Naive thymus-derived CD4-positive, alpha-beta T cell (primary cell): ENCODE results near the gene SYTL3. TPM values are rescaled to one million over a fixed set of nuclear protein-coding genes. Genes with fewer than 3 reads are reported as not detected.

Source experiments
- ATAC-seq: fragments of 150-1000 bp; cut with Tn5 transposase; 2 replicates; pipeline ENCODE4 v1.10.0; 2021; ENCODE audit warnings: mild to moderate bottlenecking, moderate library complexity
- CTCF ChIA-PET: fragments of 350-600 bp; sonication (Branson Sonifier 250); formaldehyde crosslinking; loops from one replicate; lab custom pipeline; 2021; ENCODE audit warnings: antibody characterized with exemption; lab: Charles Lee
- POLR2A ChIA-PET: fragments of 350-600 bp; sonication (Branson Sonifier 250); formaldehyde crosslinking; loops from one replicate; lab custom pipeline; 2021; ENCODE audit warnings: antibody characterized with exemption, inconsistent platforms; lab: Charles Lee
- DNase-seq, 9 donors: peaks; one replicate each; pipeline versions ENCODE4 v3.0.0 to v3.0.0-alpha.2; 2020 to 2022; ENCODE audit warnings: mixed read lengths in 1 of 9
- H3K27ac ChIP-seq: one replicate; pipeline ENCODE4 v1.7.0; 2013; ENCODE audit warnings: mild to moderate bottlenecking, low read depth, low read length, moderate library complexity
- H3K27me3 ChIP-seq, 2 donors: one replicate each; pipeline ENCODE4 v1.7.0; 2013; ENCODE audit warnings: low read length in 2 of 2, mild to moderate bottlenecking in 2 of 2, moderate library complexity in 2 of 2; ENCODE audit not compliant: control insufficient read depth in 2 of 2, insufficient read depth in 2 of 2
- H3K36me3 ChIP-seq, 3 experiments: 1 replicate in 2 of 3; 2 replicates in 1 of 3; pipeline ENCODE4 v1.7.0; 2013; ENCODE audit warnings: low read length in 3 of 3, mild to moderate bottlenecking in 3 of 3, moderate library complexity in 1 of 3; ENCODE audit not compliant: insufficient read depth in 3 of 3, control insufficient read depth in 2 of 3
- H3K4me1 ChIP-seq, 2 donors: one replicate each; pipeline ENCODE4 v1.7.0; 2013; ENCODE audit warnings: low read length in 2 of 2, mild to moderate bottlenecking in 2 of 2, moderate library complexity in 1 of 2; ENCODE audit not compliant: control insufficient read depth in 2 of 2, insufficient read depth in 2 of 2
- H3K4me3 ChIP-seq: 2 replicates; pipeline ENCODE4 v1.7.0; 2013; ENCODE audit warnings: mild to moderate bottlenecking, low read length
- H3K9me3 ChIP-seq, 3 experiments: 1 replicate in 2 of 3; 2 replicates in 1 of 3; pipeline ENCODE4 v1.7.0; 2013; ENCODE audit warnings: low read length in 3 of 3; ENCODE audit not compliant: control insufficient read depth in 2 of 3
- H3K27ac Mint-ChIP-seq, 9 donors: one replicate each; pipeline ENCODE4 v1.8.0; 2020 to 2022; ENCODE audit warnings: mixed read lengths in 9 of 9, mild to moderate bottlenecking in 8 of 9, moderate library complexity in 5 of 9, inconsistent platforms in 2 of 9
- H3K27me3 Mint-ChIP-seq, 5 donors: one replicate each; pipeline ENCODE4 v1.8.0; 2021 to 2022; ENCODE audit warnings: mixed read lengths in 5 of 5, mild to moderate bottlenecking in 1 of 5
- H3K36me3 Mint-ChIP-seq, 5 donors: one replicate each; pipeline ENCODE4 v1.8.0; 2020 to 2022; ENCODE audit warnings: mixed read lengths in 5 of 5, mild to moderate bottlenecking in 3 of 5, inconsistent platforms in 1 of 5
- H3K4me1 Mint-ChIP-seq, 7 donors: one replicate each; pipeline ENCODE4 v1.8.0; 2020 to 2022; ENCODE audit warnings: mixed read lengths in 7 of 7, mild to moderate bottlenecking in 3 of 7, inconsistent platforms in 1 of 7
- H3K4me3 Mint-ChIP-seq, 10 donors: one replicate each; pipeline ENCODE4 v1.8.0; 2020 to 2022; ENCODE audit warnings: mild to moderate bottlenecking in 10 of 10, mixed read lengths in 10 of 10, moderate library complexity in 6 of 10, inconsistent platforms in 2 of 10
- H3K9me3 Mint-ChIP-seq, 11 donors: one replicate each; pipeline ENCODE4 v1.8.0; 2020 to 2022; ENCODE audit warnings: mixed read lengths in 11 of 11, mild to moderate bottlenecking in 4 of 11, inconsistent platforms in 1 of 11, moderate library complexity in 1 of 11
- intact Hi-C, 2 donors: fragments of 100-400 bp; cut with micrococcal nuclease; formaldehyde crosslinking; loops; one replicate each; pipeline ENCODE4 v1.15.1; 2023
- polyA plus RNA-seq, 2 donors: library from polyadenylated mRNA; unstranded; fragments of 300-500 nt; fragmentation: Illumina TruSeq; gene quantifications; one replicate each; pipeline ENCODE4 v1.2.3, GENCODE V29; 2021
- total RNA-seq, 6 experiments: library from RNA in 5 of 6; stranded (reverse) in 5 of 6; gene quantifications; 1 replicate in 5 of 6; 2 replicates in 1 of 6; pipeline ENCODE4 v1.2.3 and lab custom pipeline; 2021 to 2026

SYTL3 gene
- total and polyA plus RNA-seq, 7 experiments from 2014 or later: 13.4 to 67.0 (median 29.5) TPM

DNA sequence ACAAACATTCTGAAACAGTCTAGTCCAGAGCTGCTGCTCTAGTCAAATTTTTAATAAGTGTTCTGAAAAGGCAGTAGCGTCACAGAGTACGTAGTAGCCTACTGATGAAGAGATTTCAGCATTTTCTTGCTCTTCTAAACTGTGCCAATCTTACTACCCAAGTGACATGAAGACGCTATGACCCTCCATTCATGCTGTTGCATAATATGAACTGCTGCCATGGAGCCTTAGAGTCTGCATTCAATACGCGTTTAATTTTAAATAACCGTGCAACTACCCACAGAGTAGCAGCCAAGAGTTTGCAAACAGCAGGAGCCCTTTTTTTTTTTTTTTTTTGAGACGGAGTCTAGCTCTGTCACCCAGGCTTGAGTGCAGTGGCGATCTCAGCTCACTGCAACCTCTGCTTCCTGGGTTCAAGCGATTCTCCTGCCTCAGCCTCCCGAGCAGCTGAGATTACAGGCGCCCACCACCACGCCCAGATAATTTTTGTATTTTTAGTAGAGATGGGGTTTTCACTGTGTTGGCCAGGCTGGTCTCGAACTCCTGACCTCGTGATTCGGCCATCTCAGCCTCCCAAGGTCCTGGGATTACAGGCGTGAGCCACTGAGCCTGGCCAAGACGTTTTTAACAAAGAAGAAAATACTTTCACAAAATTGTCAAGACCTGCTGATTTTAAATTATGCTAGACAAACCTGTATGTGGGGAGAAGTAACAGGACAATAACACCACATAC, 125.0 kb downstream of the SYTL3 start:
- Mint-ChIP-seq H3K9me3 (no peaks in the 10 kb centered on the region), H3K4me3 (no peak overlapping the region), H3K36me3 (peaks cover 15 to 64% (median 35%) of the 10 kb centered on the region in 5 donors), H3K27ac (peak overlapping the region in 7 of 9 donors; percentile 19 to 91 (median 62)), H3K27me3 (no peaks in the 10 kb centered on the region), H3K4me1 (peaks cover 32 to 65% (median 59%) of the 10 kb centered on the region in 7 donors)
- CTCF ChIA-PET: no interaction called here
- Histone ChIP-seq H3K4me3 (no peak overlapping the region), H3K27me3 (no peaks in the 10 kb centered on the region), H3K36me3 (peaks cover 30 to 76% (median 50%) of the 10 kb centered on the region in 3 experiments), H3K27ac (no peak overlapping the region), H3K4me1 (peaks cover 19 to 37% of the 10 kb centered on the region in 2 donors), H3K9me3 (no peaks in the 10 kb centered on the region)
- ATAC-seq (no peak), DNase-seq (peak in 1 of 9 donors; percentile 1)
- intact Hi-C loops: loop anchor here in 1 of 2 donors (5.0 kb wide), 1 partner anchor 197 kb away; no protein-coding TSS in a partner anchor
- POLR2A ChIA-PET: interaction anchor here (0.6 kb wide), 2 partner anchors 195 to 332 kb away, joined by 3 read pairs; no protein-coding TSS in a partner anchor

DNA sequence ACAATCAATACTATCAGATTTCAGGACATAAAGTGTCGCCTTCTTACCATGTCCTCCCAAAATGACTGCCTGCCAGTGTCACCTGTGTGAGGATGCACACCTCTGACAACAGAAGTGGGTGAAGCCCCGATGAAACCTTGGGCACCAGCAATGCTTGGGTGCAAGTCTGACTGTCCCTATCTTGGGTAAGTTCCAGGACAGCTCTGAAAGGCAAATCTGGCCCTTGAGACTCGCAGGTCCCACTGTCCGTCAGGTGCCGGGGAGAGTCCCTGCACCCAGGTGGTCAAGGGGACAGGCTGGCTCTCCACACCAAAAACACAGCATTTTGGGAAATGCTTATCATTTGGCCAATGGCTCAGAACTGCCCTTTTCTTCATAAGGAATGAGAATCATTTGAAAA, 126.0 kb downstream of the SYTL3 start:
- H3K27ac Mint-ChIP-seq: peak overlapping the region in 2 of 9 donors; percentile 9 to 76
- ChIA-PET CTCF (interaction anchor here (0.6 kb wide), 1 partner anchor 30 kb away, joined by 3 read pairs; no protein-coding TSS in a partner anchor), POLR2A (interaction anchor here (0.7 kb wide), 1 partner anchor 120 kb away, joined by 3 read pairs; no protein-coding TSS in a partner anchor)
- peaks cover 27 to 62% (median 56%) of the 10 kb centered on the region in 7 donors for H3K4me1 Mint-ChIP-seq
- peaks cover 27 to 72% (median 50%) of the 10 kb centered on the region in 3 experiments for H3K36me3 ChIP-seq
- no peaks in the 10 kb centered on the region for H3K9me3 ChIP-seq
- ATAC-seq (no peak), DNase-seq (no peak)
- no peaks in the 10 kb centered on the region for H3K27me3 Mint-ChIP-seq
- H3K4me3 ChIP-seq: no peak overlapping the region
- peaks cover 9 to 63% (median 34%) of the 10 kb centered on the region in 5 donors for H3K36me3 Mint-ChIP-seq
- H3K4me1 ChIP-seq: peaks cover 19 to 29% of the 10 kb centered on the region in 2 donors
- no peaks in the 10 kb centered on the region for H3K9me3 Mint-ChIP-seq
- intact Hi-C loops: no loop called here
- H3K4me3 Mint-ChIP-seq: no peak overlapping the region
- H3K27me3 ChIP-seq: no peaks in the 10 kb centered on the region
- H3K27ac ChIP-seq: no peak overlapping the region

- H3K4me1 ChIP-seq: peaks cover 19 to 20% of the 10 kb centered on the region in 2 donors
- peak overlapping the region in 1 of 10 donors; percentile 1 for H3K4me3 Mint-ChIP-seq
- POLR2A ChIA-PET: interaction anchor here (0.6 kb wide), 1 partner anchor 121 kb away, joined by 5 read pairs; no protein-coding TSS in a partner anchor
- H3K27ac ChIP-seq: no peak overlapping the region
- ATAC-seq (no peak), DNase-seq (peak in 1 of 9 donors; percentile 2)
- no peak overlapping the region for H3K4me3 ChIP-seq
- intact Hi-C loops: no loop called here
- CTCF ChIA-PET: interaction anchor here (1.3 kb wide), 1 partner anchor 358 kb away, joined by 3 read pairs; no protein-coding TSS in a partner anchor
- peaks cover 19 to 53% (median 49%) of the 10 kb centered on the region in 7 donors for H3K4me1 Mint-ChIP-seq
- H3K27me3 ChIP-seq: no peaks in the 10 kb centered on the region
- peak overlapping the region; percentile 31 to 90 (median 76) for H3K27ac Mint-ChIP-seq
- peaks cover 29 to 72% (median 52%) of the 10 kb centered on the region in 3 experiments for H3K36me3 ChIP-seq
- H3K9me3 Mint-ChIP-seq: no peaks in the 10 kb centered on the region
- H3K36me3 Mint-ChIP-seq: peaks cover 8 to 63% (median 30%) of the 10 kb centered on the region in 5 donors
- no peaks in the 10 kb centered on the region for H3K27me3 Mint-ChIP-seq
- no peaks in the 10 kb centered on the region for H3K9me3 ChIP-seq
Observed at GRCh38 chr6:158776737-158777136, 126.9 kb downstream of the SYTL3 start.

- ATAC-seq: no peak
- Histone ChIP-seq H3K27ac (no peak overlapping the region), H3K27me3 (no peaks in the 10 kb centered on the region), H3K4me3 (no peak overlapping the region), H3K4me1 (peaks cover 12 to 16% of the 10 kb centered on the region in 2 donors), H3K9me3 (no peaks in the 10 kb centered on the region), H3K36me3 (peaks cover 37 to 72% (median 52%) of the 10 kb centered on the region in 3 experiments)
- Mint-ChIP-seq H3K4me1 (peaks cover 15 to 45% (median 41%) of the 10 kb centered on the region in 7 donors), H3K36me3 (peaks cover 8 to 68% (median 34%) of the 10 kb centered on the region in 5 donors), H3K4me3 (peak overlapping the region in 1 of 10 donors; percentile 30), H3K27me3 (no peaks in the 10 kb centered on the region), H3K27ac (peak overlapping the region in 7 of 9 donors; percentile 55 to 90 (median 76)), H3K9me3 (no peaks in the 10 kb centered on the region)
- intact Hi-C loops: no loop called here
- CTCF ChIA-PET: interaction anchor here (1.3 kb wide), 1 partner anchor 357 kb away, joined by 3 read pairs; no protein-coding TSS in a partner anchor
- POLR2A ChIA-PET: interaction anchor here (1.0 kb wide), 1 partner anchor 76 kb away, joined by 3 read pairs; no protein-coding TSS in a partner anchor
- DNase-seq: no peak
Observed at GRCh38 chr6:158777510-158777909, 127.7 kb downstream of the SYTL3 start.

DNA sequence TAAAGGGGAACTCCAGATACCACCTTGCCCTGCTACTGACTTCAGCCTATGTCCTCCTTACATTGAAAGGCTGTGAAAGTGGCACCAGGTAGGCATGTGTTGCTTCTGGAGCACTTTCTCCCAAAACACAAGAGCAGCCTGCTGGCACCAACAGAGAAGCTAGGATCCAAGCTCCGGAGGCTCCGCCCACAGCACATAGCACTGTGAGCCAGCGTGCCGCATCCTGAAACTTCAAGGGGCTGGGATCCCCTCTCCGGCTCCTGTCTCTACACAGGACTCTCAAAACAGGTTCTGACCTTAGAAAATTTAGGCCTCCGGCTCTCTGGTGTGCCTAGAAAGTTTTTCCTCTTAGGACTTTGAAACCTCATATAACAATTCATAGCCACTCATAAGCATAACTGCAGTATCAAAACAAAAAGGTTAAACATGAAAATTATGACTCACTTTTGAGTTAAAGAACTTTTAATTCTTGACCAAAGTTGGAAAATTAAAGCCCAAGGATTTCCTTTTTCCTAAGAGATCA, 128.2 kb downstream of the SYTL3 start:
- no peak overlapping the region for H3K27ac ChIP-seq
- H3K36me3 ChIP-seq: peaks cover 43 to 78% (median 57%) of the 10 kb centered on the region in 3 experiments
- peaks cover 10 to 39% (median 36%) of the 10 kb centered on the region in 7 donors for H3K4me1 Mint-ChIP-seq
- H3K9me3 Mint-ChIP-seq: no peaks in the 10 kb centered on the region
- DNase-seq: peak in 1 of 9 donors; percentile 3
- intact Hi-C loops: no loop called here
- CTCF ChIA-PET: no interaction called here
- H3K4me1 ChIP-seq: peaks cover 7 to 10% of the 10 kb centered on the region in 2 donors
- ATAC-seq: no peak
- H3K4me3 Mint-ChIP-seq: no peak overlapping the region
- POLR2A ChIA-PET: interaction anchor here (1.0 to 1.4 kb wide), 2 partner anchors 11 to 76 kb away, joined by 3 read pairs; no protein-coding TSS in a partner anchor
- H3K27ac Mint-ChIP-seq: peak overlapping the region in 5 of 9 donors; percentile 25 to 76 (median 38)
- H3K27me3 ChIP-seq: no peaks in the 10 kb centered on the region
- H3K36me3 Mint-ChIP-seq: peaks cover 8 to 71% (median 34%) of the 10 kb centered on the region in 5 donors
- no peaks in the 10 kb centered on the region for H3K9me3 ChIP-seq
- H3K4me3 ChIP-seq: no peak overlapping the region
- no peaks in the 10 kb centered on the region for H3K27me3 Mint-ChIP-seq

GRCh38 chr6:158780246-158780884, 130.5 kb downstream of the SYTL3 start:
- no peak overlapping the region for H3K4me3 Mint-ChIP-seq

More at GRCh38 chr6:158780246-158780884, 130.5 kb downstream of the SYTL3 start:
- ATAC-seq: no peak
- no peaks in the 10 kb centered on the region for H3K27me3 Mint-ChIP-seq
- peaks cover 52 to 88% (median 73%) of the 10 kb centered on the region in 3 experiments for H3K36me3 ChIP-seq
- H3K27me3 ChIP-seq: no peaks in the 10 kb centered on the region
- CTCF ChIA-PET: interaction anchor here (1.5 kb wide), 1 partner anchor 9 kb away, joined by 4 read pairs; no protein-coding TSS in a partner anchor
- no peaks in the 10 kb centered on the region for H3K9me3 ChIP-seq
- H3K36me3 Mint-ChIP-seq: peaks cover 8 to 77% (median 43%) of the 10 kb centered on the region in 5 donors
- H3K4me1 Mint-ChIP-seq: peaks cover 3 to 41% (median 38%) of the 10 kb centered on the region in 7 donors
- peak overlapping the region in 6 of 9 donors; percentile 24 to 83 (median 58) for H3K27ac Mint-ChIP-seq
- H3K9me3 Mint-ChIP-seq: no peaks in the 10 kb centered on the region
- H3K4me1 ChIP-seq: peaks cover 0 to 5% of the 10 kb centered on the region in 2 donors
- H3K4me3 ChIP-seq: no peak overlapping the region
- POLR2A ChIA-PET: no interaction called here
- intact Hi-C loops: no loop called here
- DNase-seq: peak in 1 of 9 donors; percentile 2
- no peak overlapping the region for H3K27ac ChIP-seq
